Stimulated activated CD4-positive, alpha-beta T cell treated with anti-CD3 and anti-CD28 coated beads, Interleukin-12 subunit alpha, Interleukin-12 subunit beta, amount 100 ng/mL, for 24 hours (primary cell): ENCODE data around the gene SULT1C2.
"Not testable (repeated sequence)": the region's sequence is repeated elsewhere in the genome, so short reads cannot be mapped to it uniquely, and the experiment has no call there.

Source experiments
- DNase-seq, 2 experiments: peaks; one replicate each; pipeline ENCODE4 v3.0.0-alpha.2; 2020; ENCODE audit warnings: low read depth in 2 of 2

SULT1C2 gene

DNA sequence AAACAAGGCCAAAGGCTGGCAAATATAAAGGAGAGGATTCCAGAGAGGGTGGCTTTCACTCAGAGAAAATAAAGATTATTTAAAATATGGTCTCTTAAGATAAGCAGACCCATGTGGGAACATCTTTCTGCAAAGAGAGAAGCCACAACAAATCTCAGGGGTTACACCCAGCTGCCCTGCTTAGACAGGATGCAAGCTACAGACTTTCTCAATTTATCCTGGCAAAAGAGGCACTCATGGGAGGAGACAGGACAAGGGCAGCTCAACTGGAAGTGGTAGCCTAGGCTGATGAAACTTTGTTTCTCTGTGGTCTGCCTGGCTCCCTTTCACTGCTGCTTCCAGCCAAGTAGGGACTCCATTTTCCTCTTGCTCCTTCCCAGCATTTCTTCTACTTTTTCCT, 63.2 kb downstream of the SULT1C2 start:
- no peak for DNase-seq

DNA sequence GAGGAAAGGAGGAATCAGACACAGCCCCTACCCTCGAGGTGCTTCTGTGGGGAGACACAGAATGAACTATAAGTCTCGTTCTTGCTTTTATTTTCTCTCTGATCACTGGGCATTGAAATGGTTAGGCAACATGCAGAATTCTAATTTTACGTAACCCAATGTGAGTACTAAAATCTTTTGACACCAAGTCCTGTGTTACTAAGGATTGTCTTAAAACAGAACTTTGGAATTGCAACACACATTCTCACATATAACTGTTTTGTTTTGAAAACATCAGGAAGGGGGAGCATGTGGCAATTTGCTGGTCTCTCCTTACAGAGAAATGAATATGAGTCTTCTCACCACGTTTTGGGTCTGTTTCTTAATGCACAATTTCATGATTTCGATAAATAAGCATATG, 65.4 kb downstream of the SULT1C2 start:
- DNase-seq = no peak

DNA sequence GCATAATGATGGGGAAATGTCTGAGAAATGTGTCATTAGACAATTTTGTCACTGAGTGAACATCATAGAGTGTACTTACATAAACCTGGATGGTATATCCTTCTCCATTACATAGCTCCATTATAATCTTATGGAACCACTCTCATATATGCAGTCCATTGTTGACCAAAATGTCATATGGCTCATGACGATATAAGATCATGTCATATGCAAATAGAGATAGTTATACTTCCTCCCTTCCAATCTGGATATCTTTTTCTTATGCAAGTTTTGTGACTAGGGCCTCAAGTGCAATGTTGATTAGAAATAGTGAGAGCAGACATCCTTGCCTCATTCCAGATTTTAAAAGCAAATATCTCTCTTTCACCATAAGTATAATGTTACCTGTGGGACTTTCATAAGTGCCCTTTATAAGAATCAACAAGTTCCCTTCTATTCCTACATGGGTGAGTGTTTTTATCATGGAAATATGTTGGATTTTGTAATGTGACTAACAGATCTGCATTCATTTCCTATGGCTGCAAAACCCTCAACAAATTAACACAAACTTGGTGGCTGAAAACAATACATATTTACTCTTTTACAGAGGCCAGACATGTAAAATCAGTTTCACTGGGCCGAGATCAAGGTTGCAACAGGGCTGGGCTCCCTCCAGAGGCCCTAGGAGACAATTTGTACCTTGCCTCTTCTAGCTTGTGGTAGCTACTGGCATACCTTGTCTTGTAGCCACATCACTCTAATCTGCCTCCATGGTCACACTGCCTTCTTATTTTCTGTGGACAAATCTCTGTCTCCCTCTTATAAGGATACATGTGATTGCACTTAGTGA, 67.4 kb downstream of the SULT1C2 start:
- no peak for DNase-seq

DNA sequence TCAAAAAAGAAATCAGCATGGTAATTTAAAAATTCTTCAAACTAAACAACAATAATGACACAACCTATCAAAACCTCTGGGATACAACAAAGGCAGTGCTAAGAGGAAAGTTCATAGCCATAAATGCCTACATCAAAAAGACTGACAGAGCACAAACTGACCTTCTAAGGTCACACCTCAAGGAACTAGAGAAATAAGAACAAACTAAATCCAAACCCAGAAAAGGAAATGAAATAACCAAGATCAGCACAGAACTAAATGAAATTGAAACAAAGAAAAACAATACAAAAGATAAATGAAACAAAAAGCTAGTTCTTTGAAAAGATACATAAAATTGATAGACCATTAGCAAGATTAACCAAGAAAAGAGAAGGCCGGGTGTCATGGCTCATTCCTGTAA, 70.6 kb downstream of the SULT1C2 start:
- DNase-seq = not testable (repeated sequence)
